GM19372 (cell line): ENCODE results near the gene VWA3A.
"Not testable (repeated sequence)": the region's sequence is repeated elsewhere in the genome, so short reads cannot be mapped to it uniquely, and the experiment has no call there.

Experiments used
- ATAC-seq: cut with Tn5 transposase; IDR thresholded peaks from one replicate; pipeline ENCODE4 v1.9.1; 2021; ENCODE audit warnings: mild to moderate bottlenecking, low read depth, moderate library complexity; ENCODE audit not compliant: unreplicated experiment

The VWA3A gene

DNA sequence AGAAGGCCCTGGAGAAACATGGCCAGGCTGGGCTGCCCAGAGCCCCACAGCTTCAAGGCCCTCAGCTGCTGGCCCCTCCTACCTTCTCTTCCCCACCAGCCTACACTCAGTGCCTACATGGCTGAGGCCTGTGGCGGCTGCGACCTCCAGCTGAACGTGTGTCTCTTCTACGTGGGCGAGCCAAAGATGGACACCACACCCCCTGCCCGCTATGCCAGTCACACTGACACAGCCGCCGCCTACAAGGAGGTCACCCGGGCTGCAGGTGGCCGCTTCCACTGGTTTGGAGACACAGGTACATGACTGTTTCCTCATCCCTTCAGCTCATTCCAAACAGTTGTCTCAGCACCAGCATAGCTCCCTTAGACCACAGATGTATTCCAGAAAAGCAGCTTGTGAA lies 40.5 kb downstream of the VWA3A start:
- ATAC-seq: no peak

DNA sequence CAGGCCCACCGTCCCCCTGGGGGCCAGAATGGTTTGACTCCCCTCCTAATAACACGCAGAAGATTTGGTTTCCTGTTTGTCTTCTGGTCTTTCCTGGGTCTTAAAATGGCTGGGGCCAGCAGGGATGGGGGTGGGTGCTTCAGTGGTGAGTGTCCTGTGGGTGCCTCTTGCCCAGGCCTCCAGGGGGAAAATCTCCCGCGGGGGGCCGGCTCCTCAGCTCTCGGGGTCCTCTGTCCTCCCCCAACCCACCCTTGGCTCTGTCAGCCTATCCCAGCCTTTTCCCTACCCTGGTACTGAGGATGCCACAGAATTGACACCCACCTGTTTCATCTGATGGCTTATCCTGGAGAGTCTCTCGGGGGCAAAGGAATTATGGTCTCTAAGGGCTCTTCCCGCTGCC lies 46.1 kb downstream of the VWA3A start:
- ATAC-seq: no peak

DNA sequence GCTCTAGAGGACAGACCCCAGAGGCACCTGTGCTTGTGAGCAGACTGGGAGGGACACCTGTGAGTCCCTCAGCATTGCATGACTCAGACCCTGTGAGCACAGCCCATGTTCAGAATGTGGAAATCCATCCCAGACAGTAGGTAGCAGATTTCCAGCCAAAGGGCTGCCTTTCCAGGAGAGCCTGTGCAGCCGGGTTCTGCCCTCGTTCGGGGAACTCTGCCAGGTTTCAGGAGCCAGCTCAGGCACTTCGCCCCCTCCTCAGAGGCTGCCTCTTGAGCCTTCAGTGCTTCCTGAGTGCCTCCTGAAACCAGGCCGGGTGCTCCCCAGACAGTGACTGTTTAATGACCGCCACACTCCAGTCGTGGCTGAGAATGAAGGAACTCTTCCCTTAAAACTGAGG lies 46.7 kb downstream of the VWA3A start:
- no peak for ATAC-seq

DNA sequence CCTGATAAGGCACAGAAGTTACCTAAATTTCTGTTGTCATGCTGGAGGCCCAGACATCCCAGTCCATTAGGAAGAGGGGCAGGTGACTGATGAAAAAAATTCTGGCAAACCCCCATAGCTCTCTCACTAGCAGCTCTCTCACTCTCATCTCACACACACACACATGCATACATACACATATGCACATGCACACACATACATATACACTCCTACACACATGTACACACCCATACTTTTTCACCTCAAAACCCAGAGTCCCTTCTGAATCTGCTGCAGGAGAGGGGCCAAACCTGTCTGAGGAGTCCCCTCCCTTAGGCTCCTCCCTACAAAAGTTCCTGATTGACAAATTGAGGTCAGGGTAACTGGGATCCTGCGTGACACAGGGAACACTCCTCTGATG lies 47.4 kb downstream of the VWA3A start:
- ATAC-seq: no peak

DNA sequence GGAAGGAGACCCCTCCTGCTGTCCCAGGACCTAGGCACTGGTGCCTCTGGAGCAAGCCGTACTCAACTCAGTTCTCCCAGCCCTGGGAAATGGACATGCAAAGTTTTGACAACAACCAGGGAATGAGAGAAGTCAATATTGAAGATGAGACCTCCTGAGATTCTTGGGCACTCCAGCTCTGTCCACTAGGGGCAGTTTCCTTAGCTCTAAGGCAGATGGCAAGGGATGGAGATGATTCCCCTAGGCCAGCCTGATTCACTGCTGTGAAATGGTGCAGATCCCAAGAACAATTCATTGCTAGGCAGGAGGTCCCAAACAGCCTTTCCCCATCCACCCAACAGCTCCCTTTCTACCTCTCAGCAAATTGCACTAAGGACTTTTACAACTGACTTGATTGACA lies 49.4 kb downstream of the VWA3A start:
- no peak for ATAC-seq

DNA sequence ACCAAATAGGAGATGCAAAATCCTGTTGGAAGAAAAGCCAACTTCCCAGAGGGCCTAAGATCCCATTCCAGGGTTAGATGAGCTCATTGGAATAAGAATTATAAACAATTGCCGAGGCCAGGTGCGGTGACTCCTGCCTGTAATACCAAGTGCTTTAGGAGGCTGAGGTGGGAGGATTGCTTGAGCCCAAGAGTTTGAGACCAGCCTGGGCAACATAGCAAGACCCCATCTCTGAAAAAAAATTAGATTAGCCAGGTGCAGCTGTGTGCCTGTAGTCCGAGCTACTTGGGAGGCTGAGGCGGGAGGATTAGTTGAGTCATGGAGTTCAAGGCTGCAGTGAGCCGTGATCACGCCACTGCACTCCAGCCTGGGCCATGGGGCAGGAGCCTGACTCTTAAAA lies 52.2 kb downstream of the VWA3A start:
- no peak for ATAC-seq

DNA sequence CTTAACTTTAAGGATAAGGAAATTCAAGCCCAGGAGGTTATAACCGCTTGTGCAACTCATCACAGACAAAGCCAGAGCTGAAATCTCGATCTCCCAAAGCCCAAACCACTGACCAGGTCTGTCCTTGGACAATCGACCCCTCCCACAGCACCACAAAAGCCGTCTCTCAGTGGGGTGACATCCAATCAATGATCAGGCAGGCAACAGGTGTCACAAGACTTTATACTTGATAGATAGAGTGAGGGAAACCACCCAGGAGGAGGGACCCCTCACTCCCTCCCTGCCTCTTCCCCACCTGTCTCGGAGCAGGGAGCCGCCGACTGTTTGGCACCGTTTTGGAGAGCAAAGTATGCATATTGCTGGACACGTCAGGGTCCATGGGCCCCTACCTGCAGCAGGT lies 55.5 kb downstream of the VWA3A start:
- ATAC-seq: no peak

DNA sequence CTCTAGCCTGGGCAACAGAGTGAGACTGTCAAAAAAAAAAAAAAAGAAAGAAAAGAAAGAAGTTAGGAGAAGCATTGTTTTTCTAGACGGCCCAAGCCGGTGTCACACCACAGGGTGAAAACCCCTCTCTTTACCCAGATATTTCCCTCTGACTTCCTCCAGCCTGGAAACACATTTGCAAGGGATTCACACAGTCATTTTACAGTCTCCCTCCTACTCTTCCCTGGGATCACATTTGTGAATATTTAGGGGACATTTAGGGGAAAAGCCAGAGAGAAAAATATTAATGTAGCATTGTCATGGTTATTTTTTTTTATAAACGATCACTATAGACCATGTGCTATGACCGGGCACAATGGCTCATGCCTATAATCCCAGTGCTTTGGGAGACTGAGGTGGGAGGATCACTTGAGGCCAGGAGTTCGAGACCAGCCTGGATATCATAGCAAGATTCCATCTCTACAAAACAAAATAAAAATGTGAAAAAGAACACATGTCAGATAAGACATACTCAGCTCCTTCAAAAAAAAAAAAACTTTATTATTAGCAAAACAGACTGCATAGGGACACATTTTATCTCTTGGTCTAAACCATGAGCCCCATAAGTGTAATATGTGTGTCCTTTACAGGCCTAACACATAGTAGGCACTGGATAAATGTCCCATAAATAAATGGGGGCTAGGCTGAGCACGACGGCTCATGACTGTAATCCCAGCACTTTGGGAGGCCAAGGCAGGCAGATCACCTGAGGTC lies 59.1 kb downstream of the VWA3A start:
- ATAC-seq: no peak

DNA sequence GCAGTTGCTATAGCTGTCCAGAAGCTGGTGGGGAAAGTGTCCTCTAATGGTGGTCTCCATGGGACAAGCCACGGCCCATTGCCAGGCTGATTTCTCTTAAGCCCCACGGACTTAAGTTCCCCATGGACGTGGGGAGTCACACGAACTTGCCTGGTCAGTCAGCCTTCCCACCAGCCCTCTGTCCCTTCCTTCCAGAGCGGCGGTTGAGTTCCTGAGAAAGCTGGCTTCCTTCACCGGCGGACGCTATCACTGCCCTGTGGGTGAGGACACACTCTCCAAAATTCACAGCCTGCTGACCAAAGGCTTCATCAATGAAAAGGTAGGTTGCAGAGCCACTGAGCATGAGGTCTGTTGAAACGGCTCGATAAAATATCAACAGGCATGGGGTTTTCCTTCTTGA lies 60.0 kb downstream of the VWA3A start:
- no peak for ATAC-seq

DNA sequence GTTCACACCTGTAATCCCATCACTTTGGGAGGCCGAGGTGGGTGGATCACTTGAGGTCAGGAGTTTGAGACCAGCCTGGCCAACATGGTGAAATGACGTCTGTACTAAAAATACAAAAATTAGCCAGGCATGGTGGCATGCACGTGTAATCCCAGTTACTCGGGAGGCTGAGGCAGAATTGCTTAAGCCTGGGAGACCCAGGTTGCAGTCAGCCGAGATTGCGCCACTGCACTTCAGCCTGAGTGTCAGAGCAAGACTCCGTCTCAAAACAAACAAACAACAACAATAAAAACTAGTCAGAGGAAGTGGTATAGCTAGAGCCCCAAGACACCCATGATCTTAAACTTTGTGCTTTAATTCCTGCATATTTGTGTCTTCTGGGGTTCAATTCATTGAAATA lies 60.7 kb downstream of the VWA3A start:
- ATAC-seq: not testable (repeated sequence)

DNA sequence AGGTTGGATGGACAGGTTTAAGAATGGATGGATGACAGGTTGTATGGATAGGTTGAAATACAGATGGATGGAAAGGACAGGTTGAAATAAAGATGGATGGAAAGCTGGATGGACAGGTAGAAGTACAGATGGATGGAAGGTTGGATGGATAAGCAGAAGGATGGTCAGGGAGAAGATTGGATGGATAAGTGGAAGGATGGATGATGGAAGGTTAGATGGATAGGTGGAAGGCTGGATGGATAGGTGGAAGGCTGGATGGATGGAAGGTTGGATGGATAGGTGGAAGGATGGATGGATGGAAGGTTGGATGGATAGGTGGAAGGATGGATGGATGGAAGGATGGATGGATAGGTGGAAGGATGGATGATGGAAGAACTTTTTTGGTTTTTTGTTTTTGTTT lies 69.1 kb downstream of the VWA3A start:
- ATAC-seq: no peak

DNA sequence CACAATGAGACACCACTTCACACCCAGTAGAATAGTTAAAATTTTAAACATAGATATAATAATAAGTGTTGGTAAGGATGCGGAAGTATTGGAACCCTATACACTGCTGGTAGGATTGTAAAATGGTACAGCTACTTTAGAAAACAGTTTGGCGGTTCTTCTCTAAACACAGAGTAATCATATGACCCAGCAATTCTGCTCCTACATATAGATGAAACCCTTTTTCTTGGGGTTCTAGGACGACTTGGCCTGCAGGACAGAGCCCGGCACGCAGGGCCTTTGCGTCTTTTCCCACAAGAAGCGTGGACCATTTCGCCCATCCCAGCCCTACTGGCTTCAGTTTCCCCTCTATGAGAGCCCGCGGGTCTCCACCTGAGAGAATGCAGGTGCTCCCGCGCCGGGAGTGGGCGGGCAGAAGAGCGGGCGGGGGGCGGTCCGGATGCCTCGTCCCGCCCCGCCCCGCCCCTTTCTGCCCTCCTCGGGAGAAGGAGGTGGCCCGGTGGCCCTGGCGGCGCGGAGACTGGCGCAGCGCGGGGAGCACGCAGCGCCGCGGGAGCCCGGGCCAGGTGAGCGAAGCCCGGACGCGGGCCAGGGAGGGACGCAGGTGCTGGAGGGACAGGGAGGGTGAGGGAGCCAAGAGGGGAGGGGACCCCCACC lies 69.8 kb downstream of the VWA3A start, which contains the start of gene SDR42E2:
Gene SDR42E2, plus strand, starts transcription at position 508 of the 657 bp plus-strand sequence. CDS start 3,077 bp downstream, outside the sequence.
- ATAC-seq: no peak

DNA sequence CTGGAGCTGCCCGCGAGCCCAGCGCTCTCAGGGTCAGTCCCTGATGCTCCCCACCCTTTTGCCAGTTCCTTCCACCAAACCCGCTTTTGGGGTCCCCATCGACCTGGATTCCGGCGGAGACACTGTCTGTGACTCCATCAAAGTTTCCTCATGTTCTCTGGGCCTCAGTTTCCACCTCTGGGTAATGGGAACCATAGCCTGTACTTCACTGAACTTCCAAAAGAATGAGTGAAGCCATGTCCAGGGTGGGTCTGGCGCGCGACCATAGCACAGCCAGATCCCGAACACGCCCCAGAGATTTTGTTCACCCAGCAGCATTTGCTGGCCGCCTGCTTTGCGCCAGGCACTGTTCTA lies 70.3 kb downstream of the VWA3A start:
- ATAC-seq: no peak

DNA sequence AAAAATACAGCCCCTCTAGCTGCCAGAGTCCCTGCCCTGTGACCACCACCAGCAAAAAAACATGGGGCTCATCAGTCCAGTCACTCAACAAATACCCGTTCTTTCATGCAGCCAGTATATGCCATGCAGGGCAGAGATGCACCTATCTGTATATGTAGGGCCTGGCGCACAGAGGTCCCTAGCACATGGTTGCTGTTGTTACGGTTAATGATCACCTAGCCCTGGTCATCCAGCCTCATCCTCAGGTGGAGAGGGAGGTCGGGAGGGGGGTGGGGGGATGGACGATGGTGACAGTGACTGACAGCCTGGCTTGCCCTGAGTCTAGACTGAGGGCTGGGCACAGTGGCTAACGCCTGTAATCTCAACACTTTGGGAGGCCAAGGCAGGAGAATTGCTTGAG lies 71.5 kb downstream of the VWA3A start:
- ATAC-seq: no peak

DNA sequence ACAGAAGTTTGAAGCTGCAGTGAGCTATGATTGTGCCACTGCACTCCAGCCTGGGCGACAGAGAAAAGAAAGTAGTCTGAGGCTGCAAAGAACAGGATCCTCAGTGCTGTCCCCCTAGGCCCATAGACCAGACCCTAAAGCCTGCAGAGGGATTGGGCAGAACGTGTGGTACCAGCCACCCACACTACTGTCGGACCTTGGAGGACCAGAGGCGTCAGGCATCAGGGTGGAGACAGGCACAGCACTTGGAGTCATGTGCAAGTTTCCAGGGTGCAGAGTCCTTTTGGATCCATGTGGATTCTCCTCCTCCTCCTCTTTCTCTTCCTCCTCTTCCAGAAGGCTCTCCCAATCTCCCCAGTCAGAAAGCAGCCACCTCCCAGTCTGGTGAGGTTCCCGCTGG lies 72.1 kb downstream of the VWA3A start:
- no peak for ATAC-seq

DNA sequence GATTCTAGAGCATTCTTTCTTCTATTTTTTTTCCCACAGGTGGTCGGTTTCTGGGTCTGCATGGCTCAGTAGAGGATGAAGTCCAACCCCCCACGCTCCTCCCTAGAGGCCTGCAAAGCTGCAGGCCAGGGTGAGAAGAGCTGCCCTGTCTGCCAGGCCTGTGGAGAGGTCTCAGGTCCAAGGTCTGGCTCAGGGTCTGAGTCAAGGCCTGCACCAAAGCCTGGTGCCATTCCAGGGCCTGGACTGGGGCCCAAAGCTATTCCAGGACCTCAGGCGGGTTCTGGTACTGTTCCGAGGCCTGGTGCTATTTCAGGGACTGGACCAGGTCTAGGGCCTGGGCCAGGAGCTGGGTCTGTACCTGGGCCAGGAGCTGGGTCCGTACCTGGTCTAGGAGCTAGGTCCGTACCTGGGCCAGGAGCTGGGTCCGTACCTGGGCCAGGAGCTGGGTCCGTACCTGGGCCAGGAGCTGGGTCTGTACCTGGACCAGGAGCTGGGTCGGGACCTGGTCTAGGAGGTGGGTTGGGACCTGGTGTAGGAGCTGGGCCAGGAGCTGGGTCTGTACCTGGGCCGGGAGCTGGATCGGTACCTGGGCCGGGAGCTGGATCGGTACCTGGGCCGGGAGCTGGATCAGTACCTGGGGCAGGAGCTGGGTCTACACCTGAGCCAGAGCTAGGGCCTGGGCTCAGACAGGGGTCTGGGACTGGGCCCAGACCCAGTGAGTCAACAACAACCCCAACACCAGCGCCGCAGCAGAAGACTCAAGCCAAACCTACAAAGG lies 73.4 kb downstream of the VWA3A start:
- no peak for ATAC-seq

DNA sequence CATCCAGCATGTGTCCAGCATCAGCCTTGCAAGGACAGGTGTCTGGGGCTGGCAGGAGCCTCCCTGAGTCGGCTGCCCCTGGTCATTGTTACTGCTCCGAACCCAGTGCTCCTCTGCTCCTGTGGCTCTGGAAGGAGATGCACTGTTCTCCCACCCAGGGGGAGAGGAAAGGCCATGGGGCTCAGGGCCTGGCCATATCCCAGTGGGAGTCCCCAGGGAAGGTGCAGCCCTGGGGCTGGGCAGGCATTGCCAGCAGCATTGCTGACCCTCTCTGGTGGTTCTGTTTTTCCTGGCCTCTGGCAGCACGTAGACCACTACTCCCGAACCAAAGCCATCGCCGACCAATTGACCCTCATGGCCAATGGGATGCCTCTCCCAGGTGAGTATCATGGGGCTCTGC lies 79.6 kb downstream of the VWA3A start:
- ATAC-seq: no peak

DNA sequence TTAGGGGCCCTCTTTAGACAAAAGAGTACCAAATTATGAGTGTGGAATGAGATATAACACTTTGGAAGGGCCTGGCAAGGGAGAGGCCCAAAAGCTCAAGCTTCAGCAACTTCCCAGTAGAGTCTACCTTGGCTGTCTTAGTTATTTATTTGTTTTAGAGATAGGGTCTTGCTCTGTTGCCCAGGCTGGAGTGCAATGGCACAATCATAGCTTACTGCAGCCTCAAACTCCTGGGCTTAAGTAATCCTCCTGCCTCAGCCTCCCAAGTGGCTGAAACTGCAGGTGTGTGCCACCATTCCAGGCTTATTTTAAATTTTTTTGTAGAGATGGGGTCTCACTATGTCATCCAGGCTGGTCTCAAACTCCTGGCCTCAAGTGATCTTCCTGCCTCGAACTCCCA lies 80.3 kb downstream of the VWA3A start:
- not testable (repeated sequence) for ATAC-seq

DNA sequence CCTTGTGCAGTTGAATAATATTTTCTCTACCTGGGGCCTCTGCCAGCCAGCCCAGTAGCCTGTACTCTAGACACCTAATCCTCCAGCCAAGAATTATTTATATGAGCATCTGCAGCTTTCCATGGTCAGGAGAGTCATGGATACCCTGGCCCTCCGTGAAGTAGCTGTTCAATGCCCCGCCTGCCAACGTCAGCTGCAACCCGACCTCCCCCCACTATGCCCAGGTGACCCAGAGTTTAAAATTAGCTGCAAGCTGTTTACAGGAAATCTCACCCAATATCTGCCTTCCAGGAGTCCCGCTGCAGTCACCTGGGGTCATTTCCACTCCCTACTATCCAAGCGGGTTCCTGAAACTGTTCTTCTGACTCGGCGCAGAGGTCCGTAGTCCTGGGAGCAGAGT lies 82.3 kb downstream of the VWA3A start:
- ATAC-seq: no peak

DNA sequence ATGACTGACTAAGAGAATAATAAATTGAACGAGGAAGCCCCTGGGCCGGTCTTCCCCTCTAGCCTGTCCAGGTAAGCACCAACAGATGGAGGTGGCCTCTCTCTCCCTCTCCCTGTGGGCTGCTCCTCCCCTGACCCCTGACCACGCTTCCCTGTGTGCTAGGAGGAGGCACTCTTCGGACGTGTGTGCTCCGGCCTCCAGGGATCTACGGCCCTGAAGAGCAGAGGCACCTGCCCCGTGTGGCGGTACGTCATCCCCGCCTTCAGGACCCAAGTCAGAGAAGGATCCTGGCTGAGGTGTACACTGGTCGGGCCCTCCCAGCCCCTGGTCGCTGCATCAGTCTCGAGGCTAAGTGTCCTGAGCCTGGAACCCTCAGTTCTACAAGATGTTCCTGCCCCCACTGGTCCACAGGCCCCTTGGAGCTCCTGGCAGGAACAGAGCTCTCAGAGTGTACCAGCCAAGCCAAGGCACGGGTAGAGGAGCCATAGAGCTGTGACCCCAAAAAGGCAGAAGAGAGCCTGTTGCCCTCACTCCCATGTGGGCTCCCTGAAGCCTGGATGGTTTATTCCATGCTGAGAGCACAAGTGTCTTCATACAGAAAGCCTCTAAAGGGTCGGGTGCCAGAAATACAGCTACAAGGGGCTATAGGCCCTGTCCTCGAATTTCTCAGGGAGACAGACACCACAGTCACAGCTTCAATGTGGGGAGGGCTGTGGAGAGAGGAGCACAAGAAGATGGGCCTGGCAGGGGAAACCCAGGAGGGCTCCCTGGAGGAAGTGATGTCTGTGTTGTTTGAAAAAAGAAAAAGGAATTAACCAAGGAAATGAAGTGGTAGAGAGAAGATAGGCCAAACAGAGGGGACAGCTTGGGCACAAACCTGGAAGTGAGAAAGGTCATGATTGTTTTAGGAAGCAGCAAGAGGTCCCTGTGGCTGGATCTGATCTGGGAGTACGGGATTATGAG lies 85.9 kb downstream of the VWA3A start:
- ATAC-seq: no peak
